ENCODE data around the gene PRKD2. TPM values are rescaled to one million over a fixed set of nuclear protein-coding genes. Genes with fewer than 3 reads are reported as not detected.
A peak's percentile ranks its signal among the peaks of the same experiment; 100 is the strongest.

PRKD2 gene
- total RNA-seq, 2 donors from 2014 or later: 82.3 to 100.0 TPM

DNA sequence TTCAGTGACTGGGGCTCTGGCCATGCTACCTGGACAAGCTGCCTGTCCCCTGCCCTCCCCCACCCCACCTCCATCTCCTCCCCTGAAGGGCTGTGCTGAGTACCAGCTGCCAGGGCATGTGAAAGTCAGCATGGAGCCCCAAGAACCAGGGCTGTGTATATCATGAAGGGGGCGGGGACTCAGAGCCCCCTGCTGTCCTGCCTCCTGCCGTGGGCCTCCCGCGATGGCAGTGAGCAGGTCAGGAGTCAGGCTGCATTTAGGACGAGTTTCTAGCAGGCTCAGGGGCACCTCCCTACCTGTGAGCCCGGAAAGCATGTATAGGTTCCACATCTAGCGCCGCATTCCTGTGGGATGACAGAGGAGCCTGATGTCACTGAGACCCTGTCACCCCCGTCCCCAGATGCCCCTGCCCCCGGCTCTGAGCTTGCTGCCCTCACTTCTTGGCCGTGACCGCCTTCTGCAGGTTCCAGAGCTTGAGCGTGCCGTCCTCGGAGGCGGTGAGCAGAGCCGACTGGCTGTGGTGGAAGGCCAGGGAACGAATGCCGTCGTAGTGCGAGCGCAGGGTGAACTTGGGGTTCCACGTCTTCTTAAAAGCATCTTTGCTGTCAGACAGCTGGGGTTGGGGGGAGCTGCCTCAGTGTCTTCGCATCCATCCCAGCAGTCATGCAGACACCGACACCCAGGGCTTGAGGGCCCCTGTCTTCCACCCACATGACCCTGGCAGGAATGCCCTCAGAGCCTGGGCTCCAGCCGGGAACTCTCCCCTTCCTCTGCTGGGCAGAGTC, 8.3 kb upstream of the PRKD2 start:
- no peaks in the 10 kb centered on the region for H3K27me3 Mint-ChIP-seq
- H3K36me3 Mint-ChIP-seq: no peaks in the 10 kb centered on the region
- DNase-seq (ENCODE audit: low spot score) (no peak), ATAC-seq (no peak)
- H3K4me3 Mint-ChIP-seq: no peak overlapping the region
- H3K27ac Mint-ChIP-seq: no peak overlapping the region
- no peaks in the 10 kb centered on the region for H3K9me3 Mint-ChIP-seq
- peaks cover 15 to 39% of the 10 kb centered on the region in 2 donors for H3K4me1 Mint-ChIP-seq (ENCODE audit: low read depth in 2 of 2)

DNA sequence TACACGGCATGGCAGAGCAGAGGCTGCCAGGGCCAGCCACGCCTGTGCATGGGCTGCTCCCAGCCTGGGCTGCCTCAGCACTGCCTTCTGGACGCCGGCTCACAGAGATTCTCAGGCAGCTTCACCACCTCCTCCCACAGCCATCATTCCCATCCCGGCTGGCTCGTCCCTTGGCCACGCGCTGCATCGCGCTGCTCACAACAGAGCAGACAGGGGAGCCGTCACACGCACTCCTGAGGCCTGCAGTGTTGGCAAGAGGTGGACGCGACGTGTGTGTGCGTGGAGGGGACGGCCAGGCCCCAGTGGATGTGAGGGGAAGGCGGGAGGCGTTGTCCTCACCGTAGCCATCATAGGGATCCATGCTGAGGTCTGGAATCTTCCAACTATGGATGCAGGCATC, 7.6 kb upstream of the PRKD2 start:
- H3K36me3 Mint-ChIP-seq: no peaks in the 10 kb centered on the region
- H3K27ac Mint-ChIP-seq: peak overlapping the region in 1 of 2 donors; percentile 66

DNA sequence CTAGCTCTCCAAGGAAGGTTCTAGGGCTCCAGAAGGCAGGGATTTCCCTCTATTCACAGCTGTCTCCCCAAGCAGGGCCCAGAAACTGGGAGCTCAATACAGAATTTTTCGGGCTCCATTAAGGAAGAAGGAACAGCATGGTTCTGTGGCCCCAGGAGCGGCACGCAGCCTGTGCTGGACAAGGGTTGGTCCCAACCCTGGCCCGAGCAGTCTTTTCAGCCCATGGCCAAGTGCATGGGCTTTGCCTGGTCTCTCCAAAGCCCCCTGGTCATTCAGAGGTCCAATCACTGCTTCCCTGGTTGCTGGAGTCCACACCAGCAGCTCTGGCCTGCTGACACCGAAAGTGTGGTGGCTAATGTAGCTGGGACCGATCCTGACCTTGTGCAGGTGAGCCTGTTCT, 6.6 kb upstream of the PRKD2 start:
- Mint-ChIP-seq H3K9me3 (no peaks in the 10 kb centered on the region), H3K4me1 (ENCODE audit: low read depth in 2 of 2) (peaks cover 21 to 40% of the 10 kb centered on the region in 2 donors), H3K27me3 (no peaks in the 10 kb centered on the region), H3K27ac (peak overlapping the region in 1 of 2 donors; percentile 33), H3K36me3 (no peaks in the 10 kb centered on the region), H3K4me3 (no peak overlapping the region)
- ATAC-seq (no peak), DNase-seq (ENCODE audit: low spot score) (peak; percentile 57)

More for the DNA sequence above, 7.6 kb upstream of the PRKD2 start:
- no peaks in the 10 kb centered on the region for H3K9me3 Mint-ChIP-seq
- no peak overlapping the region for H3K4me3 Mint-ChIP-seq
- ATAC-seq (no peak), DNase-seq (ENCODE audit: low spot score) (peak; percentile 45)
- no peaks in the 10 kb centered on the region for H3K27me3 Mint-ChIP-seq
- peaks cover 18 to 40% of the 10 kb centered on the region in 2 donors for H3K4me1 Mint-ChIP-seq (ENCODE audit: low read depth in 2 of 2)

DNA sequence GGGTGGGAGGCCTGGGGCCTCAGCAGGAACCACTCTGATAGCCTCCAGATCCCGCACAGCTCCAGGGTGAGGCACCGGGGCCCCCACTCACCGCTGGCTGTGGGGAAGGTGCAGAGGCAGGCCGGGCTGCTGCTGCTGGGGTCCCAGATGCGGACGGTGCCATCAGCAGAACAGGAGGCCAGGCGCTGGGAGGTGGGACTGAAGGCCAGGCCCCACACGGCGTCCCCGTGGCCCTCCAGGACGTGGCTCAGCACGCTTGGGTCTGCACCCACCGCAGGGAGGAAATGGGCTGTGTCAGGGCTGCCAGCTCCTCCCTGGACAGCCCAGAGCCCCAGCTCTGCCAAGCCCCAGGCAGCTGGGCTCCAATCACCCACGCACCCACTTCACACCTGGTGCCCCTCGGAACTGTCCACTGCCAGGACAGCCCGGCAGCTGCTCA, 6.1 kb upstream of the PRKD2 start:
- Mint-ChIP-seq H3K36me3 (no peaks in the 10 kb centered on the region), H3K27ac (peak overlapping the region in 1 of 2 donors; percentile 33), H3K4me1 (ENCODE audit: low read depth in 2 of 2) (peaks cover 25 to 44% of the 10 kb centered on the region in 2 donors), H3K4me3 (no peak overlapping the region), H3K27me3 (no peaks in the 10 kb centered on the region), H3K9me3 (no peaks in the 10 kb centered on the region)
- DNase-seq (ENCODE audit: low spot score): peak; percentile 72
- peak; percentile 75 to 80 for ATAC-seq

DNA sequence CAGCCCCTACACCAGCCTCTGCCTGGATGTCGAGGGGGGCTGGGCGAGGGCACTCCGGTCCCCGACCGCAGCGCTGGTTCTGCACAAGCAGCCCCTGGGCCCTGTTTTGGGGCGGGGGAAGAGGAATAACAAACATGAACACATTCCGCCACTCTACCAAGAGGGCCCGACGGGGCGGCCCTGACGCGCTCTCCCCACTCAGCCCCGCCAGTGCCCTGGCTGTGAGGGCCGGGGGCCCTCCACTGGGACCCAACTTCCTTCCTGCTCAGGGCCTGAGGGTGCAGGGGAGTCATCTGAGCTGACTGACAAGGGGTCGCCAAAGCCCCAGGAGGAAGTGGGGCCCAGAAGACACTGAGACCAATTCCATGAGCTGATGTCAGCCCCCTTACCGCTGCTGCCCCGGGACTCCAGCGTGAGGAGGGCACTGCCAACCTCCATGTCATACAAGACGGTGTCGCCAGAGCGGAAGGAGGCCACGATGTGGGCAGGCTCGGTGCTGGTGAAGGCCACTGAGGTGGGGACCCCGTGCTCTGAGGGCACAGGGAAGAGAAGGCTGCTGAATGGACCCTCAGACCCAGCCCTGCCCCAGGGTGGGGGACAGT, 5.6 kb upstream of the PRKD2 start:
- H3K4me1 Mint-ChIP-seq (ENCODE audit: low read depth in 2 of 2): peaks cover 30 to 48% of the 10 kb centered on the region in 2 donors
- peak; percentile 55 for DNase-seq (ENCODE audit: low spot score)
- no peak overlapping the region for H3K27ac Mint-ChIP-seq
- H3K36me3 Mint-ChIP-seq: no peaks in the 10 kb centered on the region
- no peaks in the 10 kb centered on the region for H3K27me3 Mint-ChIP-seq
- no peak overlapping the region for H3K4me3 Mint-ChIP-seq
- no peaks in the 10 kb centered on the region for H3K9me3 Mint-ChIP-seq
- peak in 1 of 2 donors; percentile 3 for ATAC-seq

DNA sequence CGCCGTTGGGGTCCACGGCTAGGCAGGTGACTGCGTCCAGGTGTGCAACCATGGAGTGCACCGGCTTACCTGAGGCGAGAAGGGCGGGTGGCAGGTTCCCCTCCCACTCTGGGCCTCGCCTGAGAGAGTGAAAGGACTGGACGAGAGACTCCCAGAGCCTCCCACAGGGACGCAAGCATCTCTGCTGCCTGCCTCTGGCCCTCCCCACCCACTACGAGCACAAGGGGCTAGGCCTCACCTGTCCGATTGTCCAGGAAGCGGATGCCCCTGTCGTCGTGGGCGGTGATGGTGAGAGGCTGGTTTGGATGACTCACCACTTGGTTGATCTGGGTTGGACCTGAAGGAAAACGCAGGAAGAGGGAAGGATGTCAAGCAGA, 5.1 kb upstream of the PRKD2 start:
- H3K4me1 Mint-ChIP-seq (ENCODE audit: low read depth in 2 of 2): peaks cover 32 to 46% of the 10 kb centered on the region in 2 donors
- H3K27ac Mint-ChIP-seq: no peak overlapping the region
- no peak for ATAC-seq
- H3K9me3 Mint-ChIP-seq: no peaks in the 10 kb centered on the region
- H3K36me3 Mint-ChIP-seq: no peaks in the 10 kb centered on the region
- peak overlapping the region; percentile 49 for H3K4me3 Mint-ChIP-seq
- peak; percentile 44 for DNase-seq (ENCODE audit: low spot score)
- no peaks in the 10 kb centered on the region for H3K27me3 Mint-ChIP-seq

DNA sequence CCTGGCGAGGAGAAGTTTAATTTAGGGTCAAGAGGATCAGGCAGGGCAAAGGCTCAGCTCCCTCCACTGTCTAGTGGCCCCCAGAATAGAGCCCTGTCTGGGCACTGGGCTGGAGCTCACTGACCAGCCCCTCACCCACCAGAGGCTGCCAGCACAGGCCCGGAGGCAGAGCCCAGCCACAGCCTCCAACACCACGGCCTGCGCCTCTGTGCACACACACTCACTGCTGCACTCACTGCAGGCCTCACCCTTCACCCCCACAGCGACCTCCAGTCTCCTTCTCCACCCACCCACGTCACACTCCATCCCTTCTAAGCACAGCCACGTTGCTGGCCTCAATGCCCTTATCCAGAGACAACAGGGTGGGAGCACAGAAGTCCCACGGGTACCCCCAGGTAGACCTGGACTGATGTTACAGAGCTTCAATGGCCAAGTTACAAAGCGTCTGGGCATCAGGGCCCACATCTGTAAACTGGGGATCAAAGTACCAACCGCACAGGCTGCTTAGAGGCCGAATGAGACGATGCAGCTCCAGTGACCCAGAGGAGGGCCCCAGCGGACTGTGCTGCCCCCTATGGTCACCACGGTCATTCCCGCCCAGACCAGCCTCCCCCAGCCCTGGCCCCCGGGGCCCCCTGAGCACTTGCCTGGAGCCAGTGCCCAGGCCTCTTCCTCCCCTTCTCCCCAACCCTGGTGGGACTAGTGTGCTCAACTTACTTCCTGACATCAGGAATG, 4.5 kb upstream of the PRKD2 start:
- Mint-ChIP-seq H3K36me3 (no peaks in the 10 kb centered on the region), H3K27me3 (no peaks in the 10 kb centered on the region), H3K4me3 (no peak overlapping the region), H3K9me3 (no peaks in the 10 kb centered on the region), H3K27ac (no peak overlapping the region), H3K4me1 (ENCODE audit: low read depth in 2 of 2) (peaks cover 34 to 46% of the 10 kb centered on the region in 2 donors)
- DNase-seq (ENCODE audit: low spot score) (peak; percentile 38), ATAC-seq (no peak)

DNA sequence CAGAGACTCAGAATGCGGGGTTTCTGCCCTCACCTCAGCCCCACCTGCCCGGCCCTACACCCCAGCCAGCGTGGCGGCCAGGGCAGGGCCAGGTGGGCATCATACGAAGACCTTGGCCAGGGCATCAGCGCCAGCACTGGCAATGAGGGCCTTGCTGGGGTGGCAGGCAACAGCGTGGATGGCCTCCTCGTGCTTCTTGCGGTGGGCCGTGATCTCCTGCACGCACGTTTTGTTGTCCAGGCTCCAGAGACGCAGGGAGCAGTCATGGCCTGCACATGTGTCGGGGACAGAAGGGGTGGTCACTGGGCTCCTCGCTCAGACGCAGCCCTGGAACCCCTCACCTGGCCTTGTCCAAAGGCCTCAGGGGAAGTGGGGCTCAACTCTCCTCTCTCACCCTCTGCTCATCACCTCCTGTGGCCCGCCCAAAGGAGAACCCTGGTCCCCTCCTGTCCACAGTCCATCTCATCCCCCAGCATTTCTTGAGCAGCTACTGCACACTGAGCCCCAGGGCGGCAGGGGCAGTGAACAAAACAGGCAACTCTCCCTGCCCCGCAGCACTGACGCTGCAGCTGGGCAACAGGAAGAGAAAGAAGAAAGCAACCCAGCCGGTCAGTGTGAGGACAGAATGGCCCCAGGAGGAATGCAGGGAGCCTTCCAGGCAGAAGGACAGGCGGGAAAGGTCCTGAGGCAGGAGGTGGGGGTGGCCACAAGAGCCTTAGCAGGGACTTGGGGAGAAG, 3.8 kb upstream of the PRKD2 start:
- no peak overlapping the region for H3K4me3 Mint-ChIP-seq
- no peak overlapping the region for H3K27ac Mint-ChIP-seq
- H3K4me1 Mint-ChIP-seq (ENCODE audit: low read depth in 2 of 2): peaks cover 41 to 50% of the 10 kb centered on the region in 2 donors
- ATAC-seq: no peak
- no peaks in the 10 kb centered on the region for H3K36me3 Mint-ChIP-seq
- DNase-seq (ENCODE audit: low spot score): peak; percentile 40
- H3K9me3 Mint-ChIP-seq: no peaks in the 10 kb centered on the region
- no peaks in the 10 kb centered on the region for H3K27me3 Mint-ChIP-seq

DNA sequence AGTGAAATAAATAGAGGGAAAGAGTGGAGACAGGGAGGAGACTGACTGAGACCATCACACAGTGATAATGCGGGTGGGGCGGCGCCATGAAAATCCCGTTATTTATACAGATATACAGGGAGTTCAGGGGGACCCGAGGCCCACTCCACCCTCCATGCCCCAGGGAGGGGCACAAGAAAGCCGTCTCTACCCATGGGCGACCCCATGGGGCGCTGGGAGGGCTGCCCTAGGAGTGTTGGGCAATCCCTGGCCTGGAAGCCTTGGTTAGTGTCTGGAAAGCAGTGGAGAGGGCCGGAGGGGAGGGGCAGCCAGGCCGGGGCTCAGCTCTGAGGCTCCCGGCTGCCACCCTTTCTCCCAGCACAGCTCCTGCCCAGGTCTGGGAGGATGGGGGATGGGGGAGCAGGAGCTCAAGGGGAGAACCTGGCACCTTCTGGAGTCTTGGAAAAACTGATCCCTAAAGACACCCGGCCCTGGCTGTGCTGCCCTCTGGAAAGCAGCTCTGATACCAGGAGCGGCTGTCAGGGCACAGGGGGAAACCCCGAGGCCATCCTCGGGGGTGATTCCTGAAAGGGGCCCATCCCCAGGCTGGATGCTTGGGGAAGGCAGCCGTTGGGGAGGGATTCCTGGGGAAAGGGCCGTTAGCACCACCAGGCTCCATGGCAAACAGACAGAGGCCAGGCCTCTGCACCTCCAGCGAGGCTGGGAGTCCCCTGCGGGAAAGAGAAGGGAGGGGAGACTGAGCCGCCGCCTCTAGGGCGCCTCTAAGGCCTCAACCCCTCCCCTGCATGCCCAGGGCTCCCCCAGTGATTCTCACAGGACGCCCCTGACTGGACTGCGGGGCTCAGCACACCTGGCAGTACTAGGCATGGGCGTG, 3.0 kb upstream of the PRKD2 start:
- H3K9me3 Mint-ChIP-seq: no peaks in the 10 kb centered on the region
- ATAC-seq (no peak), DNase-seq (ENCODE audit: low spot score) (peak; percentile 54)
- H3K4me1 Mint-ChIP-seq (ENCODE audit: low read depth in 2 of 2): peaks cover 48 to 55% of the 10 kb centered on the region in 2 donors
- peak overlapping the region; percentile 89 to 98 for H3K27ac Mint-ChIP-seq
- H3K27me3 Mint-ChIP-seq: no peaks in the 10 kb centered on the region
- H3K36me3 Mint-ChIP-seq: no peaks in the 10 kb centered on the region
- H3K4me3 Mint-ChIP-seq: peak overlapping the region; percentile 40

DNA sequence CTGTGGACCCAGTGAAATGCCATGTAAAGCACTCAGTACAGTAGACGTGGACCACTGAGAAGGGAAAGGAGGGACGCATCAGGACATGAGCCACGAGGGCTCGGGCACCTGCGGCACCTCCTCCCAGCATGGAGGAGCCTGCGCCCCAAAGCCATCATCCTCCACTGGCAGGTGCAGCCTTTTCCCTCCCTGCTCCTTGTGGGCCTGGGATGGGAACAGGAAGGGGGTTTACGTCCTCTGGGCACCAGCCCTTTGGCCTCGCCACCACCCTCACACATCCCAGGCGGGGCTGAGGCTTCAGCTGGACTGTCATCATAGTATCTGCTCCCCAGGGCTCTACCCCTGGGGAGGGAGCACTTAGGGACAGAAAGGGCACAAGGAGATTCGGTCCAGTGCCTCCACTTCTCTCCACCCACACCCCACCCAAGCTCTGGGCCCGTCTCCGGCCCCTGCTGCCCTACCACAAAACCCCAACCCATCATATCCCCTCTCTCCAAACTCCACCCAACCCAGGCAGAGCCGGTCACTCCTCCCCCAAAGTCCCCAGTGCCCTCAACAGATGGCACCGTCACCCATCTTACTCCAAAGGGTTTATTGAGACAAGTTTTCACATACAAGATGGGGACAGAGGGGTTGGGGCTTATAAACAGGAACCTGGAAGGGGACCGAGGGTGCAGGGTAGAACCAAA, 2.2 kb upstream of the PRKD2 start:
- Mint-ChIP-seq H3K36me3 (no peaks in the 10 kb centered on the region), H3K4me1 (ENCODE audit: low read depth in 2 of 2) (peaks cover 52 to 55% of the 10 kb centered on the region in 2 donors), H3K27me3 (no peaks in the 10 kb centered on the region), H3K4me3 (peak overlapping the region; percentile 95), H3K9me3 (no peaks in the 10 kb centered on the region), H3K27ac (peak overlapping the region; percentile 89 to 98)
- peak; percentile 15 for DNase-seq (ENCODE audit: low spot score)
- ATAC-seq: no peak

DNA sequence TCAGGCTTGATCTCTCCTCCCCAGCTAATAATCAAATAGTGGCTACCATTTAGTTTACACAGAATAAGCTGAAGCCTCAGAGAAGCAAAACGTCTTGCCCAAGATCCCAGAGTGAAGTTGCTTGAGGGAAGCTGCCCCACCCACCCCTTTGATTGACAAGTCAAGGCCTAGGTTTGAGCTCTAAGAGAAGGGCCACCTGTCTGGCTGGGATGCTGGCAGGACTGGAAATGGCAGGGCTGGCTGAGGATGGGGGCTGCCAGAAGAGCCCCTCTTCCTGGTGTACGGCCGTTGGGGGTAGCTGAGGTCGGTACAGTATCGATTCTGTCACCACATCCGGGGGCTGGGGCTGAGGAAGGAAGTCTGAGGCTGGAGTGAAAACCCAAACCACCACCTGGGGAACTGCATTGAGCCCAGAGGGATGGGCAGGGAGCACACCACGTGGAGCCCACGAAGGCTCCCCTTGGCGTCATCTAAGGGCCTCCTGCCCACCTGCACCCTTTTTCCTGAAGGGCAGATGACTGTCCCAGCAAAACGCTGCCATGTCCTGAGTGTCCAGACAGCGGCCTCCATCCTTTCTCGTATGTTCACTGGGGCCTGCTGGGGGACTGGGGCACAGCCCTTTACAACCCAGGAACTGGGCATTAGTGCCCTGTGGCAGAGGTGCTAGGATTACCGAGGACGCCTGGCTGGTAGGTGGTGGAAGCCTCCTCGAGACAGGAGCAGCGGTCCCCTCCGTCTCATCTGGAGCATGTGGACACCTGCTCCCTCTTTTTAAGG, 1.4 kb upstream of the PRKD2 start:
- peak overlapping the region; percentile 89 to 98 for H3K27ac Mint-ChIP-seq
- no peaks in the 10 kb centered on the region for H3K9me3 Mint-ChIP-seq
- no peaks in the 10 kb centered on the region for H3K27me3 Mint-ChIP-seq
- DNase-seq (ENCODE audit: low spot score) (peak; percentile 80), ATAC-seq (peak; percentile 41 to 55)
- H3K36me3 Mint-ChIP-seq: no peaks in the 10 kb centered on the region
- H3K4me3 Mint-ChIP-seq: peak overlapping the region; percentile 95
- H3K4me1 Mint-ChIP-seq (ENCODE audit: low read depth in 2 of 2): peaks cover 54 to 59% of the 10 kb centered on the region in 2 donors

DNA sequence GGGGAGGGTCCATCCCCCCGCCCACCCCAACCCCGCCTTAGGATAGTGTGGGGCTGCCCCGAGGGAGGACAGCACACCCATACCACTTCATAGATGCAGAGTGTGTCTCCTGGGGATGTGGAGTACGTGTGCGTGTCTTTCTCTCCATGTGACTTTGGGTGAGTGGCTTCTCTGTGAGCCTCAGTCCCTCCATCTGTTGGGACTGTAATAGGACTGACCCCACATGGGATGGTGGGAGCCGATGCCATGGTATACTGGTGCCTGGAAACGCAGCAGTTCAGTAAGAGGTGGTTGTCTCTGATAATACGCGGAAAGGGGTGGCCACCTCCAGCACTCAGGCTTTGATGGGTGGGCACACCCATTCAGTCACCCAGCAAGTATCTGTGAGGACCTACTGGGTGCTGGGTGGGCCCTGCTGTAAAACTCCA, 816 bp upstream of the PRKD2 start:
- DNase-seq (ENCODE audit: low spot score) (peak; percentile 61), ATAC-seq (peak; percentile 6 to 7)
- H3K4me3 Mint-ChIP-seq: peak overlapping the region; percentile 95
- no peaks in the 10 kb centered on the region for H3K27me3 Mint-ChIP-seq
- H3K36me3 Mint-ChIP-seq: no peaks in the 10 kb centered on the region
- peaks cover 51 to 60% of the 10 kb centered on the region in 2 donors for H3K4me1 Mint-ChIP-seq (ENCODE audit: low read depth in 2 of 2)
- no peaks in the 10 kb centered on the region for H3K9me3 Mint-ChIP-seq
- H3K27ac Mint-ChIP-seq: peak overlapping the region; percentile 89 to 98

Data from natural killer cell treated with Interleukin-12 subunit alpha and Interleukin-12 subunit beta and Interleukin-15 and Interleukin-18, amount 100 ng/mL, for 72 hours (primary cell).